ENCODE data around the gene NECTIN4.
"Not testable (repeated sequence)": the region's sequence is repeated elsewhere in the genome, so short reads cannot be mapped to it uniquely, and the experiment has no call there.

Gene NECTIN4

GRCh38 chr1:161119092-161119903, 29.9 kb upstream of the NECTIN4 start:
- TF ChIP-seq, protein P1, sequence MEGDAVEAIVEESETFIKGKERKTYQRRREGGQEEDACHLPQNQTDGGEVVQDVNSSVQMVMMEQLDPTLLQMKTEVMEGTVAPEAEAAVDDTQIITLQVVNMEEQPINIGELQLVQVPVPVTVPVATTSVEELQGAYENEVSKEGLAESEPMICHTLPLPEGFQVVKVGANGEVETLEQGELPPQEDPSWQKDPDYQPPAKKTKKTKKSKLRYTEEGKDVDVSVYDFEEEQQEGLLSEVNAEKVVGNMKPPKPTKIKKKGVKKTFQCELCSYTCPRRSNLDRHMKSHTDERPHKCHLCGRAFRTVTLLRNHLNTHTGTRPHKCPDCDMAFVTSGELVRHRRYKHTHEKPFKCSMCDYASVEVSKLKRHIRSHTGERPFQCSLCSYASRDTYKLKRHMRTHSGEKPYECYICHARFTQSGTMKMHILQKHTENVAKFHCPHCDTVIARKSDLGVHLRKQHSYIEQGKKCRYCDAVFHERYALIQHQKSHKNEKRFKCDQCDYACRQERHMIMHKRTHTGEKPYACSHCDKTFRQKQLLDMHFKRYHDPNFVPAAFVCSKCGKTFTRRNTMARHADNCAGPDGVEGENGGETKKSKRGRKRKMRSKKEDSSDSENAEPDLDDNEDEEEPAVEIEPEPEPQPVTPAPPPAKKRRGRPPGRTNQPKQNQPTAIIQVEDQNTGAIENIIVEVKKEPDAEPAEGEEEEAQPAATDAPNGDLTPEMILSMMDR (IDR thresholded peaks at IDR 0.05; ENCODE audit: control insufficient read depth, insufficient read depth, low read depth, low read length, missing control alignments), result peak; percentile 39

GRCh38 chr1:161117759-161118581, 28.6 kb upstream of the NECTIN4 start, which contains the start of the genes NIT1 and PFDN2:
NIT1 (plus strand) TSS chr1:161118105; CDS start chr1:161118177, 72 bp downstream.
PFDN2 (minus strand) TSS chr1:161118037; CDS start chr1:161118026, 11 bp downstream.
- no peak for DNase-seq (ENCODE audit: low read depth)
- TF ChIP-seq, protein P1 (IDR thresholded peaks at IDR 0.05; ENCODE audit: control insufficient read depth, insufficient read depth, low read depth, low read length, missing control alignments), result no peak

More at GRCh38 chr1:161119092-161119903, 29.9 kb upstream of the NECTIN4 start:
- no peak overlapping the region for H3K4me3 ChIP-seq (ENCODE audit: control insufficient read depth, low read depth, low read length)
- no peak for DNase-seq (ENCODE audit: low read depth)

GRCh38 chr1:161115961-161116360, 26.6 kb upstream of the NECTIN4 start:
- not testable (repeated sequence) for H3K4me3 ChIP-seq (ENCODE audit: control insufficient read depth, low read depth, low read length); DNase-seq (ENCODE audit: low read depth)

More at GRCh38 chr1:161117759-161118581, 28.6 kb upstream of the NECTIN4 start, which contains the start of the genes NIT1 and PFDN2:
- peak within 1 kb of the TSS; percentile 99 for H3K4me3 ChIP-seq (ENCODE audit: control insufficient read depth, low read depth, low read length)

GRCh38 chr1:161115132-161115711, 25.9 kb upstream of the NECTIN4 start:
- DNase-seq (ENCODE audit: low read depth), result peak; percentile 65
- H3K4me3 ChIP-seq (ENCODE audit: control insufficient read depth, low read depth, low read length), result no peak overlapping the region
- TF ChIP-seq, protein P1 (IDR thresholded peaks at IDR 0.05; ENCODE audit: control insufficient read depth, insufficient read depth, low read depth, low read length, missing control alignments), result no peak

DNA sequence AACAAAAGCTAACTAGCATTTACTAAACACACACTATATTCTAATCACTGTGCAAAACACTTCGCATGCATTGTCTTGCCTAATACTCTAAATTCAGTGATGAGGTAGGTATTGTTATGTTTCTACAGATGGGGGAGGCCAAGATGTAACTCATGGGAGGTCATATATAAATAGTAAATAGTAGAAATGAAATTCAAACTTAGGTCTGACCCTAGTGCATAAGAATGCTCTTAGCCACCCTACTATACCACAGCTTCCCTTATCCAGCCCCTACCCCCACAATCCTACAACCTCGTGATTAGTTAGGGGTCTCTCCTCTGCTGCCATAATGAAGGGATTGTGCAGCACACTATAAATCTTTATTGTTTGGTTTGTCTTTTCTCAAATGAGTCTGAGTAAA, 25.2 kb upstream of the NECTIN4 start:
- no peak overlapping the region for H3K4me3 ChIP-seq (ENCODE audit: control insufficient read depth, low read depth, low read length)
- TF ChIP-seq, protein P1 (IDR thresholded peaks at IDR 0.05; ENCODE audit: control insufficient read depth, insufficient read depth, low read depth, low read length, missing control alignments), result no peak
- DNase-seq (ENCODE audit: low read depth), result no peak

- DNase-seq (ENCODE audit: low read depth), result no peak
- no peak overlapping the region for H3K4me3 ChIP-seq (ENCODE audit: control insufficient read depth, low read depth, low read length)
- TF ChIP-seq, protein P1 (IDR thresholded peaks at IDR 0.05; ENCODE audit: control insufficient read depth, insufficient read depth, low read depth, low read length, missing control alignments), result no peak
Measured at GRCh38 chr1:161113915-161114314, 24.6 kb upstream of the NECTIN4 start.
